NT2/D1 (cell line): ENCODE measurements around the gene SHISA3.

Experiments
- YY1 ChIP-seq: IDR thresholded peaks from 2 replicates; pipeline ENCODE4 v1.6.1; 2011; ENCODE audit not compliant: insufficient read length, insufficient read depth
- ZNF274 ChIP-seq: IDR thresholded peaks from 2 replicates; pipeline ENCODE4 v1.6.1; 2011; ENCODE audit warnings: mild to moderate bottlenecking, low read depth, low read length

DNA sequence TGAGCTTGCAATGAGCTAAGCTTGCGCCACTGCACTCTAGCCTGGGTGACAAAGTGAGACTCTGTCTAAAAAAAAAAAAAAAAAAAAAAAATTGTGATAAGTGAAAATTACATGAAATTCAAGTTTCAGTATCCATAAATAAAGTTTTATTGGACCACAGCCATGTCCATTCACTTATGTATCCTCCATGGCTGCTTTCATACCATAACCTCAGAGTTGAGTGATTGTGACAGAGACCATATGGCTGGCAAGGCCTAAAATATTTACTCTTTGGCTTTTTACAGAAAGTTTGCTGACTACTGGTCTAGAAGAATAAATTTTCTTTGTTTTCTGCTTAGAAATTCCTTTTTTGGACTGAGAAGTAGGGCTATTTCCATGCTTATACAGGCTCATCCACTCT is 11.8 kb upstream of the SHISA3 start:
- TF ChIP-seq ZNF274 (no peak), YY1 (no peak)
